Measurements from ENCODE around the gene BCL11A.

- TF ChIP-seq YY1 (IDR thresholded peaks at IDR 0.05) (no peak), ATF3 (IDR thresholded peaks at IDR 0.05) (no peak), FOXA1 (IDR thresholded peaks at IDR 0.05) (no peak), CTCF (IDR thresholded peaks at IDR 0.05; ENCODE audit: low read depth, low read length, missing input control) (no peak), GABPA (IDR thresholded peaks at IDR 0.05 in 1 of 2, conservative IDR thresholded peaks at IDR 0.05 in 1 of 2) (no peak), RAD21 (IDR thresholded peaks at IDR 0.05) (no peak)
- TF ChIP-seq, protein P1, sequence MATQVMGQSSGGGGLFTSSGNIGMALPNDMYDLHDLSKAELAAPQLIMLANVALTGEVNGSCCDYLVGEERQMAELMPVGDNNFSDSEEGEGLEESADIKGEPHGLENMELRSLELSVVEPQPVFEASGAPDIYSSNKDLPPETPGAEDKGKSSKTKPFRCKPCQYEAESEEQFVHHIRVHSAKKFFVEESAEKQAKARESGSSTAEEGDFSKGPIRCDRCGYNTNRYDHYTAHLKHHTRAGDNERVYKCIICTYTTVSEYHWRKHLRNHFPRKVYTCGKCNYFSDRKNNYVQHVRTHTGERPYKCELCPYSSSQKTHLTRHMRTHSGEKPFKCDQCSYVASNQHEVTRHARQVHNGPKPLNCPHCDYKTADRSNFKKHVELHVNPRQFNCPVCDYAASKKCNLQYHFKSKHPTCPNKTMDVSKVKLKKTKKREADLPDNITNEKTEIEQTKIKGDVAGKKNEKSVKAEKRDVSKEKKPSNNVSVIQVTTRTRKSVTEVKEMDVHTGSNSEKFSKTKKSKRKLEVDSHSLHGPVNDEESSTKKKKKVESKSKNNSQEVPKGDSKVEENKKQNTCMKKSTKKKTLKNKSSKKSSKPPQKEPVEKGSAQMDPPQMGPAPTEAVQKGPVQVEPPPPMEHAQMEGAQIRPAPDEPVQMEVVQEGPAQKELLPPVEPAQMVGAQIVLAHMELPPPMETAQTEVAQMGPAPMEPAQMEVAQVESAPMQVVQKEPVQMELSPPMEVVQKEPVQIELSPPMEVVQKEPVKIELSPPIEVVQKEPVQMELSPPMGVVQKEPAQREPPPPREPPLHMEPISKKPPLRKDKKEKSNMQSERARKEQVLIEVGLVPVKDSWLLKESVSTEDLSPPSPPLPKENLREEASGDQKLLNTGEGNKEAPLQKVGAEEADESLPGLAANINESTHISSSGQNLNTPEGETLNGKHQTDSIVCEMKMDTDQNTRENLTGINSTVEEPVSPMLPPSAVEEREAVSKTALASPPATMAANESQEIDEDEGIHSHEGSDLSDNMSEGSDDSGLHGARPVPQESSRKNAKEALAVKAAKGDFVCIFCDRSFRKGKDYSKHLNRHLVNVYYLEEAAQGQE (IDR thresholded peaks at IDR 0.05): no peak
Measured at GRCh38 chr2:60484133-60484645, 69.3 kb downstream of the BCL11A start.

All from liver (tissue), 3 donors.